Suprapubic skin (tissue), 3 donors: ENCODE measurements around the gene HDAC3.

Experiments
- CTCF ChIP-seq, 2 donors: fragments of 200-600 bp in 1 of 2; fragments of 450-650 bp in 1 of 2; sonication (generic) in 1 of 2; IDR thresholded peaks; one replicate each; pipeline ENCODE4 v1.5.1; 2016 to 2019; ENCODE audit warnings: antibody characterized with exemption in 2 of 2, mild to moderate bottlenecking in 1 of 2, moderate library complexity in 1 of 2
- EP300 ChIP-seq: sonication (generic); formaldehyde crosslinking; IDR thresholded peaks from one replicate; pipeline ENCODE4 v1.6.1; 2017; ENCODE audit warnings: antibody characterized with exemption
- POLR2A ChIP-seq, 2 donors: fragments of 450-650 bp; IDR thresholded peaks; one replicate each; pipeline ENCODE4 v1.6.1; 2017; ENCODE audit warnings: antibody characterized with exemption in 2 of 2, mild to moderate bottlenecking in 2 of 2, moderate library complexity in 2 of 2

- TF ChIP-seq CTCF (IDR thresholded peaks at IDR 0.05), result no peak
- no peak for TF ChIP-seq POLR2A (IDR thresholded peaks at IDR 0.05)
- no peak for TF ChIP-seq EP300
These were observed 38.1 kb upstream of the HDAC3 start for GRCh38 chr5:141674747-141675146.
